Vagina (tissue), 2 donors: ENCODE results near the gene ALOX15B.

Experiments used
- POLR2A ChIP-seq, 2 donors: fragments of 450-650 bp; IDR thresholded peaks; one replicate each; pipeline ENCODE4 v1.6.1; 2017; ENCODE audit warnings: antibody characterized with exemption in 2 of 2, mild to moderate bottlenecking in 2 of 2, moderate library complexity in 2 of 2
- POLR2AphosphoS5 ChIP-seq, 2 donors: sonication (generic); formaldehyde crosslinking; IDR thresholded peaks; one replicate each; pipeline ENCODE4 v1.9.0; 2017; ENCODE audit warnings: antibody characterized with exemption in 2 of 2, mild to moderate bottlenecking in 2 of 2, low read depth in 1 of 2; ENCODE audit not compliant: insufficient read depth in 1 of 2
- TF ChIP-seq, protein P1 (sequence below), 3 experiments: fragments of 450-650 bp in 2 of 3; fragments of 200-600 bp in 1 of 3; sonication (generic) in 1 of 3; IDR thresholded peaks; one replicate each; pipeline ENCODE4 v1.5.1; 2017 to 2019; ENCODE audit warnings: antibody characterized with exemption in 3 of 3, mild to moderate bottlenecking in 2 of 3, moderate library complexity in 2 of 3

DNA sequence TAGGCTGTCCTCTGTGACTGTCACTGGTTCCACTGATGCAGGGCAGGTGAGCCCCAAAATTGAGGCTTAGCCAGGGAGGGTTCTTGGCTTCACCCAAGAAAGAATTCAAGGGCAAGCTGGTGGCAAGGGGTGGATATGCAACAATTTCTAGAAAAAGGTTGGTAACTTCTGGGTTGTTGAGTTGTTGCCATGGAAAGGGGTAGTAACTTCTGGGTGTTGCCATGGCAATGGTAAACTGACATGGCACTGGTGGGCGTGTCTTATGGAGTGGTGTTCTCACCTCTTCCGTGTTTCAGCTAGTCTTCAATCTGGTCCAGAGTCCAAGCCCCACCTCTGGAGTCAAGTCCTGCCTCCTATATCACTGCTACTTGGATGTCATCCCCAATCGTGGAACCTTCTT is 45.9 kb upstream of the ALOX15B start:
- TF ChIP-seq, protein P1, sequence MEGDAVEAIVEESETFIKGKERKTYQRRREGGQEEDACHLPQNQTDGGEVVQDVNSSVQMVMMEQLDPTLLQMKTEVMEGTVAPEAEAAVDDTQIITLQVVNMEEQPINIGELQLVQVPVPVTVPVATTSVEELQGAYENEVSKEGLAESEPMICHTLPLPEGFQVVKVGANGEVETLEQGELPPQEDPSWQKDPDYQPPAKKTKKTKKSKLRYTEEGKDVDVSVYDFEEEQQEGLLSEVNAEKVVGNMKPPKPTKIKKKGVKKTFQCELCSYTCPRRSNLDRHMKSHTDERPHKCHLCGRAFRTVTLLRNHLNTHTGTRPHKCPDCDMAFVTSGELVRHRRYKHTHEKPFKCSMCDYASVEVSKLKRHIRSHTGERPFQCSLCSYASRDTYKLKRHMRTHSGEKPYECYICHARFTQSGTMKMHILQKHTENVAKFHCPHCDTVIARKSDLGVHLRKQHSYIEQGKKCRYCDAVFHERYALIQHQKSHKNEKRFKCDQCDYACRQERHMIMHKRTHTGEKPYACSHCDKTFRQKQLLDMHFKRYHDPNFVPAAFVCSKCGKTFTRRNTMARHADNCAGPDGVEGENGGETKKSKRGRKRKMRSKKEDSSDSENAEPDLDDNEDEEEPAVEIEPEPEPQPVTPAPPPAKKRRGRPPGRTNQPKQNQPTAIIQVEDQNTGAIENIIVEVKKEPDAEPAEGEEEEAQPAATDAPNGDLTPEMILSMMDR (IDR thresholded peaks at IDR 0.05): no peak
- no peak for TF ChIP-seq POLR2A (IDR thresholded peaks at IDR 0.05)
- no peak for TF ChIP-seq POLR2AphosphoS5 (IDR thresholded peaks at IDR 0.05; ENCODE audit: insufficient read depth in 1 of 2, low read depth in 1 of 2)
